HG02870 (cell line): ENCODE measurements around the gene DPP4.
"Not testable (repeated sequence)": the region's sequence is repeated elsewhere in the genome, so short reads cannot be mapped to it uniquely, and the experiment has no call there.

Experiments used
- ATAC-seq: cut with Tn5 transposase; IDR thresholded peaks from one replicate; pipeline ENCODE4 v1.9.1; 2021; ENCODE audit warnings: mild to moderate bottlenecking, moderate library complexity; ENCODE audit not compliant: unreplicated experiment

DPP4 gene

GRCh38 chr2:161965994-161966393, 108.0 kb downstream of the DPP4 start:
- ATAC-seq, result no peak

GRCh38 chr2:161964160-161964559, 109.9 kb downstream of the DPP4 start:
- no peak for ATAC-seq

GRCh38 chr2:161962160-161962559, 111.9 kb downstream of the DPP4 start:
- no peak for ATAC-seq

GRCh38 chr2:161961061-161961460, 113.0 kb downstream of the DPP4 start:
- ATAC-seq, result no peak

GRCh38 chr2:161956738-161957137, 117.3 kb downstream of the DPP4 start:
- ATAC-seq, result no peak

GRCh38 chr2:161955211-161955610, 118.8 kb downstream of the DPP4 start:
- ATAC-seq, result no peak

GRCh38 chr2:161954103-161954502, 119.9 kb downstream of the DPP4 start:
- no peak for ATAC-seq

GRCh38 chr2:161953367-161953766, 120.6 kb downstream of the DPP4 start:
- ATAC-seq, result not testable (repeated sequence)

- ATAC-seq, result no peak
Measured at GRCh38 chr2:161952783-161953191, 121.2 kb downstream of the DPP4 start.

- no peak for ATAC-seq
Measured at GRCh38 chr2:161947836-161948235, 126.2 kb downstream of the DPP4 start.

GRCh38 chr2:161947406-161947805, 126.6 kb downstream of the DPP4 start:
- no peak for ATAC-seq

GRCh38 chr2:161946489-161947107, 127.4 kb downstream of the DPP4 start:
- no peak for ATAC-seq

GRCh38 chr2:161943011-161943410, 131.0 kb downstream of the DPP4 start:
- no peak for ATAC-seq
